Colonic mucosa (tissue), 4 donors: ENCODE data around the gene TMEM95. TPM values are rescaled to one million over a fixed set of nuclear protein-coding genes. Genes with fewer than 3 reads are reported as not detected.
A peak's percentile ranks its signal among the peaks of the same experiment; 100 is the strongest.

Experiments used
- DNase-seq: peaks from one replicate; pipeline ENCODE4 v3.0.0-alpha.2; 2020
- H3K27ac ChIP-seq: fragments of 200-600 bp; one replicate; pipeline ENCODE4 v1.8.0; 2021
- H3K27me3 ChIP-seq: fragments of 200-600 bp; one replicate; pipeline ENCODE4 v1.8.0; 2021
- H3K36me3 ChIP-seq: fragments of 200-600 bp; one replicate; pipeline ENCODE4 v1.8.0; 2021
- H3K4me1 ChIP-seq: fragments of 200-600 bp; one replicate; pipeline ENCODE4 v1.8.0; 2021; ENCODE audit warnings: mild to moderate bottlenecking
- H3K4me3 ChIP-seq: fragments of 200-600 bp; one replicate; pipeline ENCODE4 v1.8.0; 2021
- H3K9ac ChIP-seq, 2 donors: one replicate each; pipeline ENCODE4 v1.7.0; 2013; ENCODE audit warnings: control low read depth in 2 of 2, low read depth in 2 of 2, low read length in 2 of 2
- H3K9me3 ChIP-seq: fragments of 200-600 bp; one replicate; pipeline ENCODE4 v1.8.0; 2021
- CTCF ChIP-seq: fragments of 200-600 bp; IDR thresholded peaks from one replicate; pipeline ENCODE4 v1.8.0; 2022; ENCODE audit warnings: antibody characterized with exemption, mild to moderate bottlenecking
- intact Hi-C: fragments of 100-400 bp; cut with DNase I; formaldehyde crosslinking; loops from one replicate; pipeline ENCODE4 v1.14.1; 2022
- total RNA-seq, 2 donors: library from RNA; stranded (reverse); fragmentation: NEBNext Ultra II Directional in 1 of 2; extraction: Animal tissue kit (Norgen Biotek cat#: 25700) in 1 of 2; gene quantifications; one replicate each; pipeline ENCODE4 v1.2.1, GENCODE V29; 2021
- donor health status: healthy.
- donor health status: DM: no; HTN: no; CAD: no.
- donor health status: DM: no; HTN: no; CAD: no.

Gene TMEM95
- total RNA-seq, 2 donors from 2014 or later, result not detected

DNA sequence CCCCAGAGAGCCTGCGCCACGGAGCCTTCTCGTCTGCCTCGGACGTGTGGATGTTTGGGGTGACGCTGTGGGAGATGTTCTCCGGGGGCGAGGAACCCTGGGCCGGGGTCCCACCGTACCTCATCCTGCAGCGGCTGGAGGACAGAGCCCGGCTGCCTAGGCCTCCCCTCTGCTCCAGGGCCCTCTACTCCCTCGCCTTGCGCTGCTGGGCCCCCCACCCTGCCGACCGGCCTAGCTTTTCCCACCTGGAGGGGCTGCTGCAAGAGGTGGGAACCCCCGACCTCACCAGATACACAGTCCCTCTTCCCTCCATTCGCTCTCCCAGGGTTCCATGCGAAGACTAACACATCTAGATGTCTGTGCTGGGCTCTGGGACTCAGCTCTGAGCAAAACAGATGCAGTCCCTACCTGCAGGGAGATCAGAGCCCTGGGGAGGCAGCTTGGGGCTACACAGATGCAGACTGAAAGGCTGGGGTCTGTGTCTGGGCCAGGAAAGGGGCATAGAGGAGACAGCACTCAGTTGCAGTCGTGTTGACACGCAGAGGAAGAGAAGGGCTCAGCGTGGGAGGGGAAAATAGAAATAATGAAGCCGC lies 29.6 kb downstream of the TMEM95 start:
- no peaks in the 10 kb centered on the region for H3K4me1 ChIP-seq
- intact Hi-C loops, result no loop called here
- no peak overlapping the region for H3K27ac ChIP-seq
- no peaks in the 10 kb centered on the region for H3K27me3 ChIP-seq
- peaks cover 7% of the 10 kb centered on the region for H3K36me3 ChIP-seq
- no peaks in the 10 kb centered on the region for H3K9me3 ChIP-seq
- peak overlapping the region; percentile 31 for H3K4me3 ChIP-seq
- DNase-seq, result no peak
- peak overlapping the region in 1 of 2 donors; percentile 35 for H3K9ac ChIP-seq
- TF ChIP-seq CTCF, result no peak

DNA sequence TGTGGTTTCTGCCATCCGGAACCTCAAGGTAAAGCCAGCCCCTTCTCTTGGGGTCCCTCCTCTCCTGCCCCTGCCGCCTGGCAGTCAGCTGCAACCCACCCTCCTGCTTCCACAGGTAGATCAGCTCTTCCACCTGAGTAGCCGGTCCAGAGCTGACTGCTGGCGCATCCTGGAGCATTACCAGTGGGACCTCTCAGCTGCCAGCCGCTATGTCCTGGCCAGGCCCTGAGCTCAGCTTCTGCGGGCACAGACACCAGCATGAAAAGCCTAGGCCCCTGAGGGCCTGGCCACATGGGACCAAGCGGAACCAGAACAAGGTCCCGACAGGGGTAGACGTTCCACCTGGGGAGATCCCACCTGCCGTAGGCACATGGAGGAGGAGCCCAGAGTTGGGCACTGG lies 33.9 kb downstream of the TMEM95 start:
- no peak overlapping the region for H3K27ac ChIP-seq
- H3K4me1 ChIP-seq, result no peaks in the 10 kb centered on the region
- H3K27me3 ChIP-seq, result no peaks in the 10 kb centered on the region
- peaks cover 7% of the 10 kb centered on the region for H3K36me3 ChIP-seq
- H3K9ac ChIP-seq, result no peak overlapping the region
- H3K9me3 ChIP-seq, result no peaks in the 10 kb centered on the region
- no peak overlapping the region for H3K4me3 ChIP-seq
- intact Hi-C loops, result no loop called here
- no peak for DNase-seq
- no peak for TF ChIP-seq CTCF

DNA sequence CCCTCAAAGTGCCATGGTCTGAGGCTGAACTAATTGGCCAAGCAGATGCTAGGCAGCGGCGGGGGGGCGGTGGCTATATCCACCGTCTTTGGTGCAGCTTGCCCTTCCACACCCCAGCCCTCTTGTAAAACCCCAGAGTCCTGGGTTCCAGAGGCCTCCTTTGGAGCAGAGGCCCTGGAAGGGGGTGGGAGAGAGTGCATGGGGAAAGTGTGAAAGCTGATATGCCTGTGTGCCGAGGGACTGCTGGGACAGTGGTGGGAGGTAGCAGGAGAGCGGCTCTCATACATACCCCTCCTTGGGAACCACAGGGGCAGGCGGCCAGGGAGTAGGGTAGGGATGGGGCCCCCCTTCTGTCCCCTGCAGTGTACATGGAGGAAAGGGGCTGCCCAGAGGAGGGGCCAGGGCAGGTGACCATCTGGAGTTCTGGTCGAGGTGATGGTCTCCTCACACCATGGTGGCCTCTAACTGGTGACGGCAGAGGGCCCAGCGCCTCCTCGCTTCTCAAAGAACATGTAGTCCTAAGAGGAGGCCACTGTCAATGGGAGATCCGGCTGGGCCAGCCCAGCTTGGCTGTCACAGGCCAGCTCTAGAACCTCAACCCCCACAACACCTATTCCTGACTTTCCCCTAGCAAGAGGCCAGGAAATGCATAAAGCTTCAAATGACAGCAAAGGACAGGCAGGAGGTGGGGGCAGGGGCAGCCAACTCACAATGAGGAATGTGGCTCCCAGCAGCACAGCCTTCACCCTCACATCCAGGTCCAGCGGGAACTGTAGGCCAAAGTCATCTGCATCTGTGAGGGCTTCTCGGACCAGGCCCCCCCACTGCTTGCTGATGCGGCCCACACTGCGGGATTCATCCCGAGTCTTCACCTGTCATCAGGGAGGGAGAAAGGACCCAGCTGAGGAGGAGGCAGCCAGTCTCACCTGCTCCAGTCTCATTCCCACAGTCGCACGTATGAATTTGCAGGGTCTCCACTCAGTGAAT lies 35.3 kb downstream of the TMEM95 start:
- H3K27me3 ChIP-seq, result no peaks in the 10 kb centered on the region
- TF ChIP-seq CTCF, result no peak
- H3K36me3 ChIP-seq, result peaks cover 7% of the 10 kb centered on the region
- no peak for DNase-seq
- no peak overlapping the region for H3K9ac ChIP-seq
- intact Hi-C loops, result no loop called here
- H3K9me3 ChIP-seq, result no peaks in the 10 kb centered on the region
- no peak overlapping the region for H3K27ac ChIP-seq
- no peaks in the 10 kb centered on the region for H3K4me1 ChIP-seq
- no peak overlapping the region for H3K4me3 ChIP-seq

- Histone ChIP-seq H3K9ac (no peak overlapping the region), H3K4me1 (no peaks in the 10 kb centered on the region), H3K9me3 (no peaks in the 10 kb centered on the region), H3K36me3 (peaks cover 7% of the 10 kb centered on the region), H3K27ac (no peak overlapping the region), H3K27me3 (no peaks in the 10 kb centered on the region), H3K4me3 (no peak overlapping the region)
- no peak for DNase-seq
- intact Hi-C loops, result no loop called here
- no peak for TF ChIP-seq CTCF
These were observed 36.4 kb downstream of the TMEM95 start for GRCh38 chr17:7391307-7391706.

GRCh38 chr17:7392696-7393612 lies 38.0 kb downstream of the TMEM95 start:
- H3K27ac ChIP-seq, result no peak overlapping the region
- no peaks in the 10 kb centered on the region for H3K9me3 ChIP-seq
- peak overlapping the region; percentile 60 for H3K4me3 ChIP-seq
- H3K36me3 ChIP-seq, result peaks cover 7% of the 10 kb centered on the region
- H3K9ac ChIP-seq, result peak overlapping the region in 1 of 2 donors; percentile 77
- H3K4me1 ChIP-seq, result no peaks in the 10 kb centered on the region
- DNase-seq, result no peak
- intact Hi-C loops, result no loop called here
- no peak for TF ChIP-seq CTCF
- no peaks in the 10 kb centered on the region for H3K27me3 ChIP-seq
